HepG2 (cell line): ENCODE data around the gene RHBDL3. TPM values are rescaled to one million over a fixed set of nuclear protein-coding genes. Genes with fewer than 3 reads are reported as not detected.

Source experiments
- AGO1 ChIP-seq: fragments of 200-400 bp; formaldehyde crosslinking; IDR thresholded peaks from 2 replicates; pipeline ENCODE4 v1.6.1; 2017; ENCODE audit warnings: mild to moderate bottlenecking, low read depth, low read length, moderate library complexity; ENCODE audit not compliant: poor library complexity, severe bottlenecking
- ELF3 ChIP-seq: IDR thresholded peaks from 2 replicates; pipeline ENCODE4 v1.6.1; 2016; ENCODE audit warnings: missing genetic modification reagents, missing compliant biosample characterization
- HIC2 ChIP-seq: sonication (generic); formaldehyde crosslinking; IDR thresholded peaks from 2 replicates; pipeline ENCODE4 v1.9.0; 2022; ENCODE audit warnings: low read depth, missing genetic modification reagents
- HMGXB3 ChIP-seq: sonication (generic); formaldehyde crosslinking; IDR thresholded peaks from 2 replicates; pipeline ENCODE4 v1.4.0; 2020; ENCODE audit warnings: missing genetic modification reagents, borderline replicate concordance
- KAT2B ChIP-seq: fragments of 150-350 bp; IDR thresholded peaks from 2 replicates; pipeline ENCODE4 v1.6.1; 2014; ENCODE audit warnings: low read depth, low read length, borderline replicate concordance
- KDM3A ChIP-seq: IDR thresholded peaks from 2 replicates; pipeline ENCODE4 v1.6.1; 2018; ENCODE audit warnings: low read depth, missing compliant biosample characterization
- MXI1 ChIP-seq: IDR thresholded peaks from 3 replicates; pipeline ENCODE4 v1.6.1; 2012; ENCODE audit warnings: low read depth, low read length, inconsistent platforms, borderline replicate concordance
- NFE2 ChIP-seq: sonication (generic); formaldehyde crosslinking; IDR thresholded peaks from 2 replicates; pipeline ENCODE4 v1.4.0; 2020; ENCODE audit warnings: missing genetic modification reagents
- POLR2G ChIP-seq: fragments of 200-400 bp; formaldehyde crosslinking; IDR thresholded peaks from 2 replicates; pipeline ENCODE4 v1.6.1; 2018; ENCODE audit warnings: mild to moderate bottlenecking, low read depth, low read length, moderate library complexity
- PPARG ChIP-seq: conservative IDR thresholded peaks from 2 replicates; pipeline ENCODE4 v1.6.1; 2016; ENCODE audit warnings: missing biosample characterization, missing genetic modification reagents
- SOX6 ChIP-seq, 2 experiments: fragments of 450-650 bp in 1 of 2; sonication (generic) in 1 of 2; formaldehyde crosslinking in 1 of 2; IDR thresholded peaks; 2 replicates each; pipeline versions ENCODE4 v1.4.0 to v1.6.1; 2017 to 2020; ENCODE audit warnings: antibody characterized with exemption in 1 of 2, mild to moderate bottlenecking in 1 of 2, missing genetic modification reagents in 1 of 2
- TERF1 ChIP-seq: sonication (generic); formaldehyde crosslinking; IDR thresholded peaks from 2 replicates; pipeline ENCODE4 v1.8.0; 2022; ENCODE audit warnings: mild to moderate bottlenecking, missing genetic modification reagents, moderate library complexity
- ZBTB10 ChIP-seq: sonication (generic); formaldehyde crosslinking; IDR thresholded peaks from 2 replicates; pipeline ENCODE4 v1.4.0; 2020; ENCODE audit warnings: missing genetic modification reagents, borderline replicate concordance
- ZBTB42 ChIP-seq: sonication (generic); formaldehyde crosslinking; IDR thresholded peaks from 2 replicates; pipeline ENCODE4 v1.5.0; 2020; ENCODE audit warnings: mild to moderate bottlenecking, missing genetic modification reagents
- ZFP1 ChIP-seq: IDR thresholded peaks from 2 replicates; pipeline ENCODE4 v1.6.1; 2016
- ZNF414 ChIP-seq: sonication (generic); formaldehyde crosslinking; IDR thresholded peaks from 2 replicates; pipeline ENCODE4 v1.5.0; 2020; ENCODE audit warnings: missing genetic modification reagents
- ZNF879 ChIP-seq: sonication (generic); formaldehyde crosslinking; IDR thresholded peaks from 2 replicates; pipeline ENCODE4 v1.8.1; 2023; ENCODE audit warnings: missing genetic modification reagents
- polyA plus RNA-seq, 8 experiments: library from polyadenylated mRNA; depleted of rRNA in 3 of 8; stranded (reverse) in 7 of 8; unstranded in 1 of 8; fragments of >200 nt; fragmentation: Illumina TruSeq in 4 of 8; extraction: Trizol in 4 of 8; gene quantifications; 2 replicates each; pipeline versions ENCODE4 v1.2.1 to v1.2.3, GENCODE V29; 2011 to 2016; ENCODE audit warnings: low read depth in 4 of 8, missing spikeins in 1 of 8, mixed read lengths in 1 of 8; ENCODE audit not compliant: insufficient read depth in 1 of 8
- total RNA-seq, 5 experiments: library from RNA; depleted of rRNA; stranded (reverse); fragments of >200 nt; fragmentation: Illumina TruSeq; extraction: Trizol; gene quantifications; 2 replicates each; pipeline ENCODE4 v1.2.3, GENCODE V29; 2016; ENCODE audit warnings: low read depth in 1 of 5

Gene RHBDL3
- total and polyA plus RNA-seq, 2 of the 13 experiments (the other 11 are each of a cell fraction or from before 2014, with no cell fraction given), result 0.09 TPM; not detected in 1

GRCh38 chr17:32341857-32342602, 76.4 kb downstream of the RHBDL3 start, which contains the start of gene C17orf75 (continued):
- 0 out of 2 replicates have a peak, but pooled peaks have one; percentile 62 for TF ChIP-seq TERF1
- TF ChIP-seq SOX6 (IDR thresholded peaks at IDR 0.05), result no peak
- peak; percentile 41; the same call in 1 of the 2 replicates for TF ChIP-seq SOX6 (CRISPR knock-in tag; IDR thresholded peaks at IDR 0.05)
- 0 out of 3 replicates have a peak, but pooled peaks have one; percentile 10 for TF ChIP-seq MXI1
- peak; percentile 73 for TF ChIP-seq ELF3 (CRISPR knock-in tag)
- TF ChIP-seq ZBTB42 (CRISPR knock-in tag), result no peak
- no peak for TF ChIP-seq KAT2B
- peak; percentile 69 for TF ChIP-seq AGO1
- 0 out of 2 replicates have a peak, but pooled peaks have one; percentile 15 for TF ChIP-seq NFE2
- peak; percentile 59; the same call in 1 of the 2 replicates for TF ChIP-seq ZFP1
- peak; percentile 97 for TF ChIP-seq KDM3A
- TF ChIP-seq ZBTB10, result peak; percentile 26; the same call in 1 of the 2 replicates
- 0 out of 2 replicates have a peak, but pooled peaks have one; percentile 10 for TF ChIP-seq ZNF879 (CRISPR knock-in tag)
- peak; percentile 83 for TF ChIP-seq POLR2G
- peak; percentile 86 for TF ChIP-seq HMGXB3 (CRISPR knock-in tag)
- 0 out of 2 replicates have a peak, but pooled peaks have one; percentile 59 for TF ChIP-seq PPARG (CRISPR knock-in tag)
- peak; percentile 58; the same call in 1 of the 2 replicates for TF ChIP-seq HIC2 (CRISPR knock-in tag)
- peak; percentile 72; the same call in 1 of the 2 replicates for TF ChIP-seq ZNF414 (CRISPR knock-in tag)
